Islet of Langerhans (tissue), 1 donor: ENCODE data around the gene E2F4.

Experiments
- FAIRE-seq: peaks from one replicate; lab custom pipeline; 2011; peaks lifted over from hg19 to GRCh38; lab: Jason Lieb, UNC

The E2F4 gene

DNA sequence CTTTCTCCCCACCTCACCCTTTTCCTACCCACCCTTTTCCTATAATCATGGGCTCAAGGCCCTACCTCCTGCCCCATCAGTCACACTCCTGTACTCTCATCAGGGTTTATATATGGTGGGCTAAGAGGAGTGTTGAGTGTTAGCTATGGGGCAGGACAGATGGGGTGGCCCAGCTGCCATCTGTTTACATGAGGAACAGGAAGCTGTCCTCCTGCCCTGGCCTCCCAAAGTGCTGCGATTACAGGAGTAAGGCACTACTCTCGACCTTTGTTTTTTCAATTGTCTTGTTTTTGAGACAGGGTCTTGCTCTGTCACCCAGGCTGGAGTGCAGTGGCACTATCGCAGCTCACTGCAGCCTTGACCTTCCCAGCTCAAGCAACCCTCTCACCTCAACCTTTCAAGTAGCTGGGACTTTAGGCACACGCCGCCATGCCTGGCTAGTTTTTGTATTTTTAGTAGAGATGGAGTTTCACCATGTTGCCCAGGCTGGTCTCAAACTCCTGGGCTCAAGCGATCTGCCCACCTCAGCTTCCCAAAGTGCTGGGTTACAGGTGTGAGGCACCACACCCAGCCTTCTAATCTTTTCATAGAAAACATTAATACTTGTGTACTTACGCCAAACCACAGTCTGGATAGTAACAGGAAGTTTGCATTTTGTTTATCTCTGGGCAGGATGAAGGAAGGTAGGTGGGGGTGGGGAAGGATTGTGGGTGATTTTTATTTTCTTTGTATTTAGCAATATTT is 33.9 kb upstream of the E2F4 start:
- FAIRE-seq: no peak

DNA sequence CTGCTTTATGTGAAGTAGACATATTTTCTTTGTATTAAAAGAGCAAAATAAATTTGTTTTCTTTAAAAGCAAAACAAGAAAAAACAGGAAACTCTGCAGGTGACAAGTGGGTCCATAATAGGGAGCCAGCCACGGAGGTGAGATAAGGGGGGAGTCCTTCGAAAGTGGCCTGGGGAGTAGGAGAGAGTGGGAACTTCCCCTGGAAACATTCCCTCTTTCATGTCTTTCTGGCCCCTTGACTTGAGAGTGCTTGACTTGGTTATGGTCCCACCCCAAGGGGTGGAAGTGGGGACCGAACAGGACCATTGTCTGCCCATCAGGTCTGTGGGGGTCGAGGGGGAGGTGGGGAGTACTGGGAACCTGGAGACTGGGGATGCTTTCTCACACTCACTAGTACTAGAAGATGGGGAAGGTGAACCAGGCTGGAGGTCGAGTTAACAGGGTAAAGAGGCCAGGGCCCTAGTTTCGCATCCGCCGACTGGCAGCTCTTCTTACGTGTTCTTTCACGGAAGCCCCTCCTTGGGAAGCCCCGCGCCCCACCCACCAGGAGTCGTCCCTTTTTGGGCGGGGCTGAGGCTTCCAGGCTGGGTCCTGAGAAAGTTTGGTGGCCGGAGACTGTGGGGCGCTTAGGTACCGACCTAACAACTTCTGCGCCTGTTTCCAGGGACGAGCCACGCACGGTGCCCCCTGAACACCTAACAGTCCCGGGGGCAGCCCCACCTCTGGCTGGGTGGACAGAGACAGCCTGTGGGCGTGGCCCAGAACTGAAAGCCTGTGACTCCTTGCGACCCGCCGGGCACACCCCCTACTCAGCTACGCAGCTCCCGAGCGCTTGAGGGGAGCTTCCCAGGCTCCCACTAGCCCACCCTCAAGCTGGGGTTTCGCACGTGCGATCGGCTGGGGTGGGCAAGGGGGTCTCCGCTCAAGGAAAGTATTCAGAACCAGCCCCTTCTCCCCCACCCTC is 33.0 kb upstream of the E2F4 start:
- no peak for FAIRE-seq

DNA sequence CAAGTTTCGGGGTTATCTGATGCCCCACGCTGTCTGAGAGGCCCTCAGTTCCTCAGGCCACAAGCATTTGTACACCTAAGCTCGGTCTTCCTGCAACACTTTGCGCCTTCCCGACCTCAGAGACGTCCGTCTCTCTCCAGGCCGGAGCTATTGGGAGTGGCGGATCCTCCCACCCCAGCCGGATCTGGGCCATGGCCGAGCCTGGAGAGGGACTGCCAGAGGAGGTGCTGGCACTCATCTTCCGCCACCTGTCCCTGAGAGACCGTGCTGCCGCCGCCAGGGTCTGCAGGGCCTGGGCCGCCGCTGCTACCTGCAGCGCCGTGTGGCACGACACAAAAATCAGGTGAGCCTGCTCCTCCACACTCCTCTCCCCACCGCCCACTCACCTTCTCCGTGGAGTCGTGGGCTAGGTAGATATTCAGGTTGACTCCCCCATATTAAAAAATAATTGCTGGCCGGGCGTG is 30.3 kb upstream of the E2F4 start:
- FAIRE-seq: no peak

DNA sequence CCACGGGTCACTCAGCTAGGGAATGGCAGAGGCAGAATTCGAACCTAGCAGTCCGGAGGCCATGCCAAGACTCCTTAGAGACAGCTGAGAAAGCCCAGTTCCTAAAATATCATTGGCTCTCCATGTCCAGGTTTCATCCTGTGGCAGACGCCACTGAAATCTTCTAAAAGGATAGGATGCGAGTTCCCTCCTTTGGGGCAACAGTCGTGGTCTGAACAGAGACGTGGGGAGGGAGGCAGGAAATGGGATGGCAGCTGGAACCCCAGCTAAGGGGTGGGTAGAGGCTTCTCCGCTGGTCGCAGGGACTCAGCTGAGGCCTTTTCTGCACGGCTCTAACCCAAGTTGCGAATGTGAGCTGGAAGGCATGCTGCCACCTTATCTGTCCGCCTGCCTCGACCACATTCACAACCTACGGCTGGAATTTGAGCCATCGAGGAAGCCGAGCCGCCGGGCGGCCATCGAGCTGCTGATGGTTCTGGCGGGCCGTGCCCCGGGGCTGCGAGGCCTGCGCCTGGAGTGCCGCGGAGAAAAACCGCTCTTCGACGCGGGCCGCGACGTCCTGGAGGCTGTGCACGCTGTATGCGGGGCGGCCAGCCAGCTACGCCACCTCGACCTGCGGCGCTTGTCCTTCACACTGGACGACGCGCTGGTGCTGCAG is 29.3 kb upstream of the E2F4 start:
- no peak for FAIRE-seq

DNA sequence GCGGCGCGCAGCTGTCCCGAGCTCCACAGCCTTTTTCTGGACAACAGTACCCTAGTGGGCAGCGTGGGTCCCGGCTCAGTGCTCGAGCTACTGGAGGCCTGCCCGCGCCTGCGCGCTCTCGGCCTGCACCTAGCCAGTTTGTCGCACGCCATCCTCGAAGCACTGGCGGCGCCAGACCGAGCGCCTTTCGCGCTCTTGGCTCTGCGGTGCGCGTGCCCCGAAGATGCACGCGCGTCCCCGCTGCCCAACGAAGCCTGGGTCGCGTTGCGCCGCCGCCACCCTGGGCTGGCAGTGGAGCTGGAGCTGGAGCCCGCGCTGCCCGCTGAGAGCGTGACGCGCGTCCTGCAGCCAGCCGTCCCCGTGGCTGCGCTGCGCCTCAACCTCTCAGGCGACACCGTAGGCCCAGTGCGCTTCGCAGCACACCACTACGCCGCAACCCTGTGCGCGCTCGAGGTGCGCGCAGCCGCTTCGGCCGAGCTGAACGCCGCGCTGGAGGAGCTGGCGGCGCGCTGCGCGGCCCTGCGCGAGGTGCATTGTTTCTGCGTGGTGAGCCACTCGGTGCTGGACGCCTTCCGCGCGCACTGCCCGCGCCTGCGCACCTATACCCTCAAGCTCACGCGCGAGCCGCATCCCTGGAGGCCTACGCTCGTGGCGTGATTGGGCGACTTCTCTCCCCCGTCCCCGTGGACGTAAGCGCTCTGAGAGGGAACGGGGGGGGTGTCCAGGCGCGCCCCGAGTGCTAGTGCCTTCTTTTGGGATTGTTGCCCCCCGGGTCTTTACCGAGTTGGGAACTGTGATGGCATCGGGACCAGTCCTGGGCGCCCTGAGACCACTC is 28.6 kb upstream of the E2F4 start:
- FAIRE-seq: no peak

DNA sequence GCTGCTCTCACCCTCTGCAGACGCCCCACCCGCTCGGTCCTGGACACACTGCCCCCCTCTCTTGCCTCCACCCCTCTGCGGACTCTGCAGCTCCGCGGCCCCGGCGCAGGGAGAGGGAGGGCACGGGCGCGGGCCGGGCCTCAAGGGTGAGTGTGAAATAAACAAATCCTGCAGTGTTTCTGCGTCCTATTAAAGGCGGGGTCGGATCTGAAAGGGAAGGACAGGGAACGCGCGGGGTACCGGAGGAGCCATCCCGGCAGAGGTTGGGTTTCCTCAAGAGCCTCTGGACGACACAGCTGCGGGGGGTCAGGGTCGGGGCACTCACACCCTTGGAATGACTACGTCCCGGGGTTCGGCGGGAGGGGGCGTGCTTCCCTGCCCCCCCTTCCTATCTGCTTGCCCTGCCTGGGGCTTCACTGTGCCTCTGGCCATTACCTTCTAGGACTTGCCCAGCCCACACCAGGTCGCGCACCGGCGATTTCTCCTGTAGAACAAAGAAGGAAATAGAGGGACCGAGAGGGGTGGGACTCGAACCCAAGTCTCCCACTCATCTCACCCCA is 27.9 kb upstream of the E2F4 start:
- no peak for FAIRE-seq

DNA sequence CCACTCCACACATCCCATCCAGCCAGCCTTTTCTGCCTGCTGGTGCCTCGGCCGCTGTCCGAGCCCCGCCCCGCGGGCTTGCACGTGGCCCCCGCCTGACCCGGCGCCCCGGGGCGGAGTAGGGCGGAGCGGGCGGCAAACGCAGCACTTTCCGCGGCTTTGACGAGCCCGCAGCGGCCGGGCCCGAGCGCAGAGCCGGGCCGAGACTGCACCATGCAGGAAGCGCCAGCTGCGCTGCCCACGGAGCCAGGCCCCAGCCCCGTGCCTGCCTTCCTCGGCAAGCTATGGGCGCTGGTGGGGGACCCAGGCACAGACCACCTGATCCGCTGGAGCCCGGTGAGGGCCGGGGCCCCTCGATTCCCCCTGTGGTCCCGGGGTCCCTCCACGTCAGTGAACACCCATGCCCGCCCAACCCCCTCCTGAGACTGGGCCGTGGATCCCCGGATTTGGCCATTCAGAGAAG is 27.3 kb upstream of the E2F4 start, which contains the start of gene HSF4:
Gene HSF4 (plus strand): TSS at position 147 of the 463 bp plus-strand sequence. CDS start 67 bp downstream, at position 214.
- FAIRE-seq: no peak

DNA sequence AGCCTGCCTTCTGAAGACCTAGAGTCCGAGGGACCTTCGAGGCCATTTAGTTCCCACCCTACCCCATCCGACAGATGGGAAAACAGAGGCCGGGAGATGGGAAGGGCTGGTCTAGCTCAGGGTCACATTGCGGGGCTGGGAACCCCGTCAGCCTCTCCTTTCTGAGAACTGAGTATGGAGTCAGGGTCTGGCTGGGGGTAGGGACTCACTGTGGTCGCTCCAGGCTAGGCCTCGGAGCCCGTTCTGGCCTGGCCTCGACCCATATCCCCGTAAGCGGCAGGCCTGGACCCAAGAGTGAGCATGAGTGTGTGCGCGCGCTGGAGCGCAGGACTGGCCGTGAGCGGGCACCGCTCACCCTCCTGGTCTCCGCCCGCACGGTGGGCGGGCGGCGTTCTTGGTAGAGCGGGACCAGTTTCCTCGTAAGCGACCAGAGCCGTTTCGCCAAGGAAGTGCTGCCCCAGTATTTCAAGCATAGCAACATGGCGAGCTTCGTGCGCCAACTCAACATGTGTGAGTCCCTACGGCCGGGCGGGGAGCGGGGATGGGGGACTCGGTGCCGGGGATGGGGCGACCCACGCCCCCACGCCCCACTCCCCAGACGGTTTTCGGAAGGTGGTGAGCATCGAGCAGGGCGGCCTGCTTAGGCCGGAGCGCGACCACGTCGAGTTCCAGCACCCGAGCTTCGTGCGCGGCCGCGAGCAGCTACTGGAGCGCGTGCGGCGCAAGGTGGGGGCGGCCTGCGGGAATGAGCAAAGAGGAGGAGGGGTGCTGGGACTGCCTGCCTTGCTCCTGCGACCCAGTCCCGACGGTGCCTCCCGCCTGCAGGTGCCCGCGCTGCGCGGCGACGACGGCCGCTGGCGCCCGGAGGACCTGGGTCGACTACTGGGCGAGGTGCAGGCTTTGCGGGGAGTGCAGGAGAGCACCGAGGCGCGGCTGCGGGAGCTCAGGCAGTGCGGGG is 26.6 kb upstream of the E2F4 start:
- no peak for FAIRE-seq

DNA sequence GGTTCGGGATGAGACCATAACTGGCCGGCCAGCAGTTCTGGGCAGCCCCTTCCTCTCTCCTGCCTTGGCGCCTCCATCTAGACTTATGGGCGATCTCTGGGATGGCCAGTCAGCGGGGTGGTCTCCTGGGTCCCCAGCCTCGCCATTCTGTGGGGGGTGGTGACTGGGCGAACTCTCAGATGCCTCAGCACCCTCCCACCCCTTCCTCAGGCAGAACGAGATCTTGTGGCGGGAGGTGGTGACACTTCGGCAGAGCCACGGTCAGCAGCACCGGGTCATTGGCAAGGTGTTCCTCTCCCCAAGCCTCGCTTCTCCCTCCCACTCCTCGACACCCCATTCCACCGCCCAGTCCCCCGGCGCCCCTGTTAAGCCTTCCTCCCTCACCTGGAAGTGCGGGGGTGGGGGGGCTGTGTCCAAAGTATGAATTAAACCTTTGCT is 25.8 kb upstream of the E2F4 start:
- FAIRE-seq: no peak

DNA sequence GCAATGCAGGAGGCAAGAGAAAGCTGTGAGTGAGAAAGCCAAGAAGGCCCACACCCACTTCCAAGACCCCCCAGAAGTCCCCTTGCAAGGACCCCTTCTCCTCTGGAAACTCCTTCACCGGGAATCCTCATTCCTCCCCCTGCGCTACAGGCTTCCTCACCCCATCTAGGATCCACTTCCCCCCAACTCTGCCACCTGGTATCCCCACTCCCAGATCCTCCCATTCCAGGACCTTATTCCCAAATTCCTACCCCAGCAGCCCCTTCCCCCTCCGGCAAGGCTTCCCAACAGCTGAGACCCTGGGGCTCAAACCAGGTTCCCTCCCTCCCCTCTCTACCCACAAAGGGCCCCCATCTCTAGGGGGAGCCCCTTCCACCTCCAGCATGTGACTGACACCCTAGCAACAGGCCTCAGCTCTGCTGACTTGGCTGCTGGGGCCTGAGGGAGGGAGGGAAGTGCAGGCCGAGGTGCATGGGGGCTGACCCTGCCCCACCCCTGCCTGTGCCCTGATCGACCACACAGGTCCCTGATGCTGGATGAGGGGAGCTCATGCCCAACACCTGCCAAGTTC is 25.3 kb upstream of the E2F4 start:
- FAIRE-seq: no peak

DNA sequence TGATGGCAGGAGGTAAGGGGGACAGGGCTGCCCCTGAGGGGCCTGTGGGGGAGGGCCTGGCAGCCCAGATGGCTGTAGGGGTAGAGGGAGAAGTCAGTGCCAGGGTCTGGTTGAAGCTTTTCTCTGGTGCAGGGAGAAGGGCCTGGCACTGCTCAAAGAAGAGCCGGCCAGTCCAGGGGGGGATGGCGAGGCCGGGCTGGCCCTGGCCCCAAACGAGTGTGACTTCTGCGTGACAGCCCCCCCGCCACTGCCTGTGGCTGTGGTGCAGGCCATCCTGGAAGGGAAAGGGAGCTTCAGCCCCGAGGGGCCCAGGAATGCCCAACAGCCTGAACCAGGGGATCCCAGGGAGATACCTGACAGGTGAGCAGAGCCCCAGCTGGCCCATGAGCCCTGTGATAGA is 24.4 kb upstream of the E2F4 start:
- no peak for FAIRE-seq

DNA sequence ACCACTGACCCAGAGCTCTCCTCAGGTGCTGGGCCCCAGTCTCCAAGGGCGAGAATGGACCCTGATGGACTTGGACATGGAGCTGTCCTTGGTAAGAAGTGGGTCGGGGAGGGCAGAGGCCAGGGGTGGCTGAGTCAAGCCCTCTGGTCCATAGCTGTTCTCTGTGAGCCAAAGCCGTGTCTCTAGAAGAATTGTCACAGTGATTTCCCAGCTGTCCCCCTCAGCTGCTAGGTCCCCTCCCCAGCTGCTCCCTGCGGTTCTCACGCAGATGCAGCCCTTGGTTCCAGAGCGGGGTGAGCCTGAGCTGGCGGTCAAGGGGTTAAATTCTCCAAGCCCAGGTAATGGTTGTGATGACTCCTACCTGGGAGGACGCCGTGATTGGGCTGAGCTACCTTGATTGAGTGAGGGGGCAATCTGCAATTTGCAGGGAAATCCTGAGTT is 22.9 kb upstream of the E2F4 start:
- no peak for FAIRE-seq

DNA sequence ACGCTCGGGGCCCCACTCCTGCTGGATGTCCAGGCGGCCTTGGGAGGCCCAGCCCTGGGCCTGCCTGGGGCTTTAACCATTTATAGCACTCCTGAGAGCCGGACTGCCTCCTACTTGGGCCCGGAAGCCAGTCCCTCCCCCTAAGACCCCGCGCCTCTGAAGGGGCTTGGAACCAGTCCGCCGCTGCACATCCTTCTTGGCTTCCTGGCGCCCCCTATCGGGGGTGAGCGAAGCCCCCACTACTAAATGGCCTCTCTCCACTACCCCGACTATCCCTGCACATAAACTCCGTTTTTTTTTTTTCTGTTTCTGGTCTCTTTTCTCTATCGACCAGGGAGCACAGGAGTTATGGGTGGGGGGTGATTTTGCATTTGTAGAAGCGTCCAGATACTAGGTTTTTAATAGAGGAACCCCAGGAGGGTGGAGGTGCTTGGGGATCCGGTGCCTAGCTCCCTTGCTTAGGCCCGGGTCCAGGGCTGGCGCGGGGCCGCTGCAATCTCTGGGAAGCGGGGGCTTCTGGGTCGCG is 22.2 kb upstream of the E2F4 start:
- FAIRE-seq: no peak

DNA sequence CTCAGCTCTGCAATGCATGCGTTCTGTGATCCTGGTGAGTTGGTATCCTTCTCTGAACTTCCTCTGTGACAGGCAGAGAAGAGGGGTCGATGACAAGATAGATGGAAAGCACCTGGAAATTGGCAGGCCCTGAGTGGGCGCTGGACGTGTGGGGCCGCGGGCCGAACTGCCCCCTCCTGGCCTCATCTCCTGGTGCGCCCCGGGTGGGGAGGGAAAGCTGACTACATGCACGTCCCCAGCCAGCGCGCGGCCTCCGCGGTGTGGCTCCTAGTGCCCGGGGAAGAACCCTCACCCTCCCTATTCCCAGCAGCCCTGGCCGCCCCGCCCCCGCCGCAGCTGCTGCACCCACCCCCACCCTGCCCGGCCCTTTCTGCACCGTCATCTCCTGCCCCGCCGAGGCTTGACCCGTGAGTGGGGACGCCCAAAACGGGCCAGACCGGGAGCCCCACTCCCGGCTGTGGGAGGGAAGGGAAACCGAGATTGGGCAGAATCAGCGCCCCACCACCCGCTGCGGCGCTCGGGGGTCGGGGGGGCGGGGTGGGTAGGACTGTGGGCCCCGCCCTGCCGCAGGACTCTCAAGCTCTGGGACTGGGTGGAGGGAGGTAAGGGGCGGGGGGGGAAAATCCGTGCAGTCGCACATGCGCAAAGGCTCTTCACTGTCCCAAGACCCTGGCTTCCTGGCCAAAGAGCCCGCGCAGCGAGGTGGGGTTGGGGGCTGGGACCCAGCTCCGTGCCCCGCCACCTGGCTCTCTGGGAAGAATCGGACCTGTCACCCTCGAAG is 21.6 kb upstream of the E2F4 start, which contains the start of gene NOL3:
Gene NOL3 (plus strand): TSS at position 371 of the 781 bp plus-strand sequence.
- no peak for FAIRE-seq

DNA sequence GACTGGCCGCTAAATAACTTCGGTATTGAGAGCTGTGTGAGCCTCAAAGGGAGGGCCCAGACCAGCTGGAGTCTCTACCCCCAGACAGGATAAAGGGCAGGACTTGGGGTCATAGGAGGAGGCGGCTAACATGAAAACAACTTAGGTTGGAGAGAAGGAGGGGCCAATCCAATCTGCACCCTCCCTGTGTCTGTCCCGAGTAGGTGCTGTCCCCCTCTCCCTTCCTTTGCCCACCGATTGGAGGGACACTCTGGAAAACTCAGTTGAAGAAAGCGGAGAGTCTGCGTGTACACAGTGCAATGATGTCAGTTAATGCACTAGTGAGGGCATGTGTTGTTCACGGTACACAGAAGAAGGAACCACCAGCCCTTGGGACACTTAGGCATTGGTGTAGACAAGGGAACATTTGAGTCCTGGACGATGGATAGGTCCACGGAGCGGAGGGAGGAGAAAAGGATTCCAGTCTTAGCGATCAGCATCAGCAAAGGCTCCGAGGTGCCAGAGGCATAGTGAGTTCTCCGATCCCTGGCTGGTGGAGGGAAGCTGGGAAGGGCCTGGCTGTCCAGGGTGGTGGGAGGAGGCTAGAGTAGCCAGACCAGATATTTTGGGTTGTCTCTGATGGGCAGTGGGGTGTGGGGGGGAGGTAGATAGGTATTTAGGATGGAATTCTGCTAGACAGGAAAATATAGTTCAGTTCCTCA is 20.9 kb upstream of the E2F4 start:
- no peak for FAIRE-seq

DNA sequence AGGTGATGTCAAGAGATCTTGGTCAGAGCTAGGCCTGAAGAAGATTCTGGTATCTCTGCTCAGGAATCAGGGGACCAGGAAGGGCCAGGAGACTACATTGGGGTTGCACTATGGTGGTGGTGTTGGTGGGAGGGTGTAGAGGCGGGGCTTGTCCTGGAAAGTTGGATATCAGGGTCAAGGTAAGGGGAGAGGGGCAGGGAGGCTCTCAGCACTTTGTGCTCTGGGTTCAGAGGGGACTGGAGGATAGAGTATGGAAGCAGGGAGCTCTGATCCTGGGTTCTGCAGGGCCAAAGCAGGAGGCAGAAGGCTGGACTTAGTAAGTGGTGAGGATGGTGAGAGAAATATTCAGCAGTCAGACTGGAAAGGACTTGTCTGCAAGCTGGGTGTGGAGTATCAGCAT is 18.6 kb upstream of the E2F4 start:
- no peak for FAIRE-seq

DNA sequence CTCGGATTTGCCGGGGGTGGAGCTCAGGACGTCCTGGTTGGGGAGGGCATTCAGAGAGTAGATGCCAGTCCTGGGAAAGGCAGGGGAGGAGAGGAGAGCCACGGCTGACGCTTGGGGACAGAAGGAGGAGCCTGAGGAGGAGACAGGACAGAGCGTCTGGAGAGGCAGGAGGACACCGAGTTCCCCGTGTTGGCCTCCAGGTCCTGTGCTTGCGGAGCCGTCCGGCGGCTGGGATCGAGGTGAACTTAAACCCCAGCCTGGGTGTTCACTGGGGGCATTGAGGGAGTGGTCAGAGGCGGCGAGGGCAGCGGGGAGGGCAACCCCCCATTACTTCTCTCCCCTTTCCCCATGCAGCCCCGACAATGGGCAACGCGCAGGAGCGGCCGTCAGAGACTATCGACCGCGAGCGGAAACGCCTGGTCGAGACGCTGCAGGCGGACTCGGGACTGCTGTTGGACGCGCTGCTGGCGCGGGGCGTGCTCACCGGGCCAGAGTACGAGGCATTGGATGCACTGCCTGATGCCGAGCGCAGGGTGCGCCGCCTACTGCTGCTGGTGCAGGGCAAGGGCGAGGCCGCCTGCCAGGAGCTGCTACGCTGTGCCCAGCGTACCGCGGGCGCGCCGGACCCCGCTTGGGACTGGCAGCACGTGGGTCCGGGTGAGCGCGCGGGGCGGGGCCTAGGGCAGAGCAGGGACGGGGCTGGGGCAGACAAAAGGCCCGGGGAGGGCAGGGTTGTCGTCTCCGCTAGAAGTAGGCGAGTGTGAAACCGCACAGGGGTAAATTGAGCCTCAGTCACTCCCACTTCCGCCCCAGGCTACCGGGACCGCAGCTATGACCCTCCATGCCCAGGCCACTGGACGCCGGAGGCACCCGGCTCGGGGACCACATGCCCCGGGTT is 17.9 kb upstream of the E2F4 start:
- FAIRE-seq: no peak
